Neural progenitor cell (in vitro differentiated cells): ENCODE results near the gene TUBAL3.

Experiments
- CTCF ChIP-seq: fragments of 200-600 bp; sonication (generic); IDR thresholded peaks from 2 replicates; pipeline ENCODE4 v1.5.1; 2017; ENCODE audit warnings: antibody characterized with exemption, mild to moderate bottlenecking
- EZH2 ChIP-seq: fragments of 200-600 bp; sonication (generic); IDR thresholded peaks from 2 replicates; pipeline ENCODE4 v1.6.1; 2017; ENCODE audit warnings: antibody characterized with exemption, mild to moderate bottlenecking, moderate library complexity
- EZH2phosphoT487 ChIP-seq: fragments of 200-600 bp; sonication (generic); IDR thresholded peaks from 2 replicates; pipeline ENCODE4 v1.6.1; 2017; ENCODE audit warnings: antibody characterized with exemption

- TF ChIP-seq CTCF (no peak), EZH2 (no peak), EZH2phosphoT487 (no peak)
Measured at GRCh38 chr10:5413012-5413938, 8.6 kb upstream of the TUBAL3 start.
